ENCODE data around the gene TPD52L1. TPM values are rescaled to one million over a fixed set of nuclear protein-coding genes. Genes with fewer than 3 reads are reported as not detected.

TPD52L1 gene
- total and polyA plus RNA-seq, 2 of the 4 experiments (the other 2 are of a cell fraction): 10.2 to 13.5 TPM

DNA sequence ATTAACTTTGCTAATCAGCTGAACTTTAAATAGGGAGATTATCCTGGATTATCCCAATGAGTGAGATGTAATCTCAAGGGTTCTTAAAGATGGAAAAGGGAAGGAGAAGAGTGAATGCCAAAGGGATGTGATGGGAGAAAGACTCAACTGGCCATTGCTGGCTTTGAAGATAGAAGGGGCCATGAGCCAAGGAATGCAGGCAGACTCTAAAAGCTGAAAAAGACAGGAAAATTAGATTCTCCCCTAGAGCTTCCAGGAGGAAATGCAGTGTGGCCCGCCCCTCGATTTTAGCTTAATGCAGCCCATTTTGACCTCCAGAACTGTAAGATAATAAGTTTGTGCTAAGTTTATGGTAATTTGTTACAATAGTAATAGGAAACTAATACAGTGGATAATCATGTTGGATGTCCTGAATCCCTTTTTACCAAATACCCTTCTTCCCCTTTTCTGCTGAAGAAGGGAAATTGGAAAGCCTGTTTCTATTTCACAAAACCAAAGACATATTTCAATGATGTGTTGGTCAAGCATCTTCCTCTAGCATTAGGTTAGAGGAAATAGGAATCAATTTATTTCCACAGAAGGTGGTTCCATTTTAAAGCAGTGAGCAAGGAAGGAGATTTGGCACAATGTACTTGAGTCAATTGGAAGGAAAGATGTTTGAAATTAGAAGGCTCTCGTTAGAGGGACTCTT is 151.5 kb downstream of the TPD52L1 start:
- TF ChIP-seq, protein P1, sequence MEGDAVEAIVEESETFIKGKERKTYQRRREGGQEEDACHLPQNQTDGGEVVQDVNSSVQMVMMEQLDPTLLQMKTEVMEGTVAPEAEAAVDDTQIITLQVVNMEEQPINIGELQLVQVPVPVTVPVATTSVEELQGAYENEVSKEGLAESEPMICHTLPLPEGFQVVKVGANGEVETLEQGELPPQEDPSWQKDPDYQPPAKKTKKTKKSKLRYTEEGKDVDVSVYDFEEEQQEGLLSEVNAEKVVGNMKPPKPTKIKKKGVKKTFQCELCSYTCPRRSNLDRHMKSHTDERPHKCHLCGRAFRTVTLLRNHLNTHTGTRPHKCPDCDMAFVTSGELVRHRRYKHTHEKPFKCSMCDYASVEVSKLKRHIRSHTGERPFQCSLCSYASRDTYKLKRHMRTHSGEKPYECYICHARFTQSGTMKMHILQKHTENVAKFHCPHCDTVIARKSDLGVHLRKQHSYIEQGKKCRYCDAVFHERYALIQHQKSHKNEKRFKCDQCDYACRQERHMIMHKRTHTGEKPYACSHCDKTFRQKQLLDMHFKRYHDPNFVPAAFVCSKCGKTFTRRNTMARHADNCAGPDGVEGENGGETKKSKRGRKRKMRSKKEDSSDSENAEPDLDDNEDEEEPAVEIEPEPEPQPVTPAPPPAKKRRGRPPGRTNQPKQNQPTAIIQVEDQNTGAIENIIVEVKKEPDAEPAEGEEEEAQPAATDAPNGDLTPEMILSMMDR (conservative IDR thresholded peaks at IDR 0.05; ENCODE audit: low read depth, low read length): no peak
- TF ChIP-seq SMC3 (IDR thresholded peaks at IDR 0.05; ENCODE audit: low read depth, low read length) (no peak), CHD1 (IDR thresholded peaks at IDR 0.05; ENCODE audit: low read depth, low read length) (no peak), CEBPB (IDR thresholded peaks at IDR 0.05; ENCODE audit: low read depth, low read length) (no peak), BHLHE40 (IDR thresholded peaks at IDR 0.05; ENCODE audit: low read depth, low read length) (no peak), RCOR1 (IDR thresholded peaks at IDR 0.05; ENCODE audit: insufficient replicate concordance, low read length) (no peak), MXI1 (IDR thresholded peaks at IDR 0.05; ENCODE audit: borderline replicate concordance, low read depth, low read length) (no peak), MAZ (IDR thresholded peaks at IDR 0.05; ENCODE audit: borderline replicate concordance, low read depth, low read length) (no peak), NFE2L2 (IDR thresholded peaks at IDR 0.05; ENCODE audit: low read depth, low read length) (no peak), RFX5 (IDR thresholded peaks at IDR 0.05; ENCODE audit: low read depth, low read length) (no peak), MAFK (IDR thresholded peaks at IDR 0.05; ENCODE audit: low read depth, low read length) (no peak), POLR2A (IDR thresholded peaks at IDR 0.05; ENCODE audit: low read depth, low read length) (no peak), FOS (IDR thresholded peaks at IDR 0.05; ENCODE audit: low read depth, low read length) (no peak)
- TF ChIP-seq, protein P2, sequence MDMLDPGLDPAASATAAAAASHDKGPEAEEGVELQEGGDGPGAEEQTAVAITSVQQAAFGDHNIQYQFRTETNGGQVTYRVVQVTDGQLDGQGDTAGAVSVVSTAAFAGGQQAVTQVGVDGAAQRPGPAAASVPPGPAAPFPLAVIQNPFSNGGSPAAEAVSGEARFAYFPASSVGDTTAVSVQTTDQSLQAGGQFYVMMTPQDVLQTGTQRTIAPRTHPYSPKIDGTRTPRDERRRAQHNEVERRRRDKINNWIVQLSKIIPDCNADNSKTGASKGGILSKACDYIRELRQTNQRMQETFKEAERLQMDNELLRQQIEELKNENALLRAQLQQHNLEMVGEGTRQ (IDR thresholded peaks at IDR 0.05; ENCODE audit: low read depth, low read length): no peak
- TF ChIP-seq, protein P3, sequence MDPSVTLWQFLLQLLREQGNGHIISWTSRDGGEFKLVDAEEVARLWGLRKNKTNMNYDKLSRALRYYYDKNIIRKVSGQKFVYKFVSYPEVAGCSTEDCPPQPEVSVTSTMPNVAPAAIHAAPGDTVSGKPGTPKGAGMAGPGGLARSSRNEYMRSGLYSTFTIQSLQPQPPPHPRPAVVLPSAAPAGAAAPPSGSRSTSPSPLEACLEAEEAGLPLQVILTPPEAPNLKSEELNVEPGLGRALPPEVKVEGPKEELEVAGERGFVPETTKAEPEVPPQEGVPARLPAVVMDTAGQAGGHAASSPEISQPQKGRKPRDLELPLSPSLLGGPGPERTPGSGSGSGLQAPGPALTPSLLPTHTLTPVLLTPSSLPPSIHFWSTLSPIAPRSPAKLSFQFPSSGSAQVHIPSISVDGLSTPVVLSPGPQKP (IDR thresholded peaks at IDR 0.05; ENCODE audit: borderline replicate concordance, low read depth, low read length): no peak
- no peak overlapping the region for H2AFZ ChIP-seq (replicated peaks; ENCODE audit: low read length, poor library complexity)
- H3K4me3 ChIP-seq (ENCODE audit: insufficient read depth, low read depth, low read length): no peak overlapping the region
- ChIA-PET CTCF (no interaction called here), POLR2A (ENCODE audit: unreplicated experiment) (no interaction called here)
- no peak overlapping the region for H3K23ac ChIP-seq (ENCODE audit: low read depth, low read length)
- H3K56ac ChIP-seq (ENCODE audit: extremely low read depth, insufficient read depth, low read length): no peak overlapping the region
- no peak overlapping the region for H3K27ac ChIP-seq (ENCODE audit: insufficient read depth, low read length)
- H4K20me1 ChIP-seq (ENCODE audit: insufficient read depth, low read length): no peaks in the 10 kb centered on the region
- dilution Hi-C loops (cut with HindIII; ENCODE audit: low sequenced_read_pairs, unreplicated experiment) (no loop called here), in situ Hi-C loops (cut with MboI; ENCODE audit: low sequenced_read_pairs) (loop anchor here (10.0 kb wide), 1 partner anchor 150 kb away; the partner anchor contains the start of gene TPD52L1), intact Hi-C loops (cut with micrococcal nuclease) (loop anchor here (5.0 kb wide), 2 partner anchors 103 to 203 kb away; no protein-coding TSS in a partner anchor)
- ATAC-seq (ENCODE audit: low read depth) (no peak), DNase-seq (no peak)
- no peak overlapping the region for H4K5ac ChIP-seq (ENCODE audit: low read depth, low read length)
- no peak overlapping the region for H2BK20ac ChIP-seq (ENCODE audit: low read depth, low read length)
- no peak overlapping the region for H3K4ac ChIP-seq (ENCODE audit: low read depth, low read length)
- WGBS, 2 experiments (ENCODE audit: extremely low coverage in 2 of 2, insufficient read length in 1 of 2): no CpG with 5 or more reads among the region's 3 CpGs
- H3K14ac ChIP-seq (replicated peaks; ENCODE audit: low read depth, low read length): no peak overlapping the region
- peaks cover 7 to 12% of the 10 kb centered on the region in 2 experiments for H3K79me1 ChIP-seq (ENCODE audit: low read depth in 1 of 2, low read length in 2 of 2)
- no peak overlapping the region for H2AK5ac ChIP-seq (ENCODE audit: low read depth, low read length)
- no TSS peak for BruUV-seq (replicated peaks)
- no peak overlapping the region for H3K4me2 ChIP-seq (ENCODE audit: low read depth, low read length)
- peaks cover 1% of the 10 kb centered on the region; the same call in 1 of the 2 replicates for H3K27me3 ChIP-seq (ENCODE audit: control insufficient read depth, insufficient read depth, low read length)
- H3K9ac ChIP-seq (ENCODE audit: low read depth, low read length): no peak overlapping the region
- H2BK15ac ChIP-seq (ENCODE audit: low read depth, low read length): no peak overlapping the region
- H3K18ac ChIP-seq (ENCODE audit: low read depth, low read length): no peak overlapping the region
- H2BK5ac ChIP-seq (ENCODE audit: low read depth, low read length, poor library complexity, severe bottlenecking): no peak overlapping the region
- no peak overlapping the region for H4K8ac ChIP-seq (ENCODE audit: low read depth in 2 of 2, low read length in 2 of 2)
- H2AK9ac ChIP-seq (replicated peaks; ENCODE audit: low read depth, low read length, poor library complexity): no peak overlapping the region
- H3K4me1 ChIP-seq (ENCODE audit: control insufficient read depth, insufficient read depth, low read length): peaks cover 3% of the 10 kb centered on the region
- peaks cover 2% of the 10 kb centered on the region; the same call in 1 of the 2 replicates for H3K36me3 ChIP-seq (ENCODE audit: control insufficient read depth, insufficient read depth, low read length)
- H3K9me1 ChIP-seq (ENCODE audit: insufficient read depth, low read length): peaks cover 3% of the 10 kb centered on the region; the same call in 1 of the 2 replicates
- H4K91ac ChIP-seq (ENCODE audit: insufficient read depth, low read depth, low read length): no peak overlapping the region
- H2BK120ac ChIP-seq (ENCODE audit: low read depth, low read length): no peak overlapping the region
- H3K9me3 ChIP-seq (ENCODE audit: control insufficient read depth, insufficient read depth, low read length): peaks cover 3% of the 10 kb centered on the region; the same call in 1 of the 2 replicates

All from IMR-90 (cell line).